D721Med (cell line): ENCODE data around the gene TRIM33.
"Not testable (repeated sequence)": the region's sequence is repeated elsewhere in the genome, so short reads cannot be mapped to it uniquely, and the experiment has no call there.

Source experiments
- DNase-seq: peaks from one replicate; pipeline ENCODE4 v3.0.0; 2011; ENCODE audit warnings: low spot score; ENCODE audit not compliant: insufficient read length
- FAIRE-seq: peaks from 2 replicates; lab custom pipeline; 2011; peaks lifted over from hg19 to GRCh38; lab: Jason Lieb, UNC
- TF ChIP-seq, protein P1 (sequence below): IDR thresholded peaks from 2 replicates; pipeline ENCODE4 v1.5.1; 2012; ENCODE audit warnings: mild to moderate bottlenecking, control low read depth; ENCODE audit not compliant: insufficient read depth; ENCODE audit errors: missing control alignments

The TRIM33 gene

DNA sequence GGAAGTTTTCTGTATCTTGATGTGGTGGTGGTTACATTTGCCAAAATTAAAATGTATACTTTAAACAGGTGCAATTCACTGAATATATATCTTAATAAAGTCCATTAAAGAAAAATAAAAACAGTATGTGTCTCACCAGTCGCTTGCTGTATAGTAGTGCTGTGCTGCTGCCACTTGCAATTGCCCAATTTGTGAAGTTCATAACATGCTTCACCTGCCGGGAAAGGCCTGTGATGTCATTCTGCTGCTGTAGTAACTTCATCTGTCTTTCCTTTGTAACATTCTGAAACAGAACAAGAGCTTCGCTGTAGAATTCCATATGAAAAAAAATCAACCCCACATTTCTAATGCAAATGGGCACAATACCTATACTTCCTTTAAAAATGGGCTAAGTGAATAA is 83.4 kb downstream of the TRIM33 start:
- FAIRE-seq (no peak), DNase-seq (no peak)
- TF ChIP-seq, protein P1, sequence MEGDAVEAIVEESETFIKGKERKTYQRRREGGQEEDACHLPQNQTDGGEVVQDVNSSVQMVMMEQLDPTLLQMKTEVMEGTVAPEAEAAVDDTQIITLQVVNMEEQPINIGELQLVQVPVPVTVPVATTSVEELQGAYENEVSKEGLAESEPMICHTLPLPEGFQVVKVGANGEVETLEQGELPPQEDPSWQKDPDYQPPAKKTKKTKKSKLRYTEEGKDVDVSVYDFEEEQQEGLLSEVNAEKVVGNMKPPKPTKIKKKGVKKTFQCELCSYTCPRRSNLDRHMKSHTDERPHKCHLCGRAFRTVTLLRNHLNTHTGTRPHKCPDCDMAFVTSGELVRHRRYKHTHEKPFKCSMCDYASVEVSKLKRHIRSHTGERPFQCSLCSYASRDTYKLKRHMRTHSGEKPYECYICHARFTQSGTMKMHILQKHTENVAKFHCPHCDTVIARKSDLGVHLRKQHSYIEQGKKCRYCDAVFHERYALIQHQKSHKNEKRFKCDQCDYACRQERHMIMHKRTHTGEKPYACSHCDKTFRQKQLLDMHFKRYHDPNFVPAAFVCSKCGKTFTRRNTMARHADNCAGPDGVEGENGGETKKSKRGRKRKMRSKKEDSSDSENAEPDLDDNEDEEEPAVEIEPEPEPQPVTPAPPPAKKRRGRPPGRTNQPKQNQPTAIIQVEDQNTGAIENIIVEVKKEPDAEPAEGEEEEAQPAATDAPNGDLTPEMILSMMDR: no peak

DNA sequence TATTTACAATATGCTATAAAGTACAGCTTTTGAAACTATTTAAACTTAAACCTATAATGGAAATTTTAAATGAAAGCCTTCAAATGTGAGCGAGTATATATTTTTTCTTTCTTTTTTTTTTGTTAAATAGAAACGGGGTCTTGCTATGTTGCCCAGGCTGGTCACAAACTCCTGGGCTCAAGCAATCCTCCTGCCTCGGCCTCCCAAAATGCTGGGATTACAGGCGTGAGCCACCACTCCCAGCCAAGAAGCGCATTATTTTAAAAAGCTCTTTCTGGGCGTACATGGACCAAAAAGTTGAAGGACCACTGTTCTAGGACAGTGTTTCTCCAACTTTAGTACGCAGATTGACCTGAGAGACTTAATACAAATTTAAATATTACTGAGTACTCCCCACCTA is 87.5 kb downstream of the TRIM33 start:
- DNase-seq: no peak
- no peak for FAIRE-seq
- TF ChIP-seq, protein P1: no peak

DNA sequence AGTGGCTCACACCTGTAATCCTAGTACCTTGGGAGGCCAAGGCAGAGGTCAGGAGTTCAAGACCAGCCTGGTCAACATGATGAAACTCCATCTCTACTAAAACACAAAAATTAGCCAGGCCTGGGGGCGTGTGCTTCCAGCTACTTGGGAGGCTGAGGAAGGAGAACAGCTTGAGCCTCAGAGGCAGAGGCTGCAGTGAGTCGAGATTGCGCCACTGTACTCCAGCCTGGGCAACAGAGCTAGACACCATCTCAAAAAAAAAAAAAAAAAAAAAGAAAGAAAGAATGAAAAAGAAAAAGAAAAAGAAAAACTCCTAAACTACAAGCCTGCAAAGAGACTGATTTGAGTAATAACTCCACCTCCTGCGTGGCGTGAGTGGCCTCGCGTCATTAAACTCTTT is 92.1 kb downstream of the TRIM33 start:
- not testable (repeated sequence) for DNase-seq, FAIRE-seq

DNA sequence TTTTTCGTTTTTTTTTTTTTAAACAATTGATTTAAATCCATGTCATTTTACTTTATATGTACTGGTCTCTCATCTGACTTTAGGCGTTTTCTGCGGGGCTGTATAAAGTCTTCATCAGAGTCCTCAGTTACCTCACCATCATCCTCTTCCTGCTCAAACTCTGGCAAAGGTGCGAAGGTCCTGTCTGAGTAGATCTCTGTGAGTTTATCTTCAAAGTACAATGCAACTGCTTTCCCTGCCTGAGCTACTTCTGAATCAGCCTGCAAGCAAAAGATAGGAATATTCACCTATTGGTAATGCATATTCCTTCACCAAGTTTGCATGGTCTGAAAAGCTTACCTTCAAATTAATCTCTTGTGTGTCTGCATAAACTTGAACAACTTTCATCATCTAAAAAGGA is 113.4 kb downstream of the TRIM33 start:
- TF ChIP-seq, protein P1: no peak
- FAIRE-seq (no peak), DNase-seq (no peak)

DNA sequence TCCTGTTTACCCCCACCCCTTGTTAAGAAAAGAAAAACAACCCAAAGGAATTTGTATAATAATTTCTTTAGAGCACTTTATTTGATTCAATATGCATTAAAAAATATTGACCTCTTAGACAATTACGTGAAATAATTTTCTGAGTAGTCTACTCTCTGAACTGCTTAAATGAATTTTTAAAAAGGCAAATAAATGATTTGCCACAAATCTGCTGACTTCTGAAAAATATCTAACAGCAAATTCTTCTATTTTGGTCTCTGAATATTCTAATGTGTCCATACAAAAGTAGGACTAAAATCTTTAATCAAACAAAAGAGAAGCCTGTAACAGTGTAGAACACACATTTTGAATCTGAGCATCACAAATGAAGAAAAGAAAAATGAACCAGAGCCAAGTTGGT is 115.1 kb downstream of the TRIM33 start:
- no peak for DNase-seq
- TF ChIP-seq, protein P1: no peak
- no peak for FAIRE-seq

DNA sequence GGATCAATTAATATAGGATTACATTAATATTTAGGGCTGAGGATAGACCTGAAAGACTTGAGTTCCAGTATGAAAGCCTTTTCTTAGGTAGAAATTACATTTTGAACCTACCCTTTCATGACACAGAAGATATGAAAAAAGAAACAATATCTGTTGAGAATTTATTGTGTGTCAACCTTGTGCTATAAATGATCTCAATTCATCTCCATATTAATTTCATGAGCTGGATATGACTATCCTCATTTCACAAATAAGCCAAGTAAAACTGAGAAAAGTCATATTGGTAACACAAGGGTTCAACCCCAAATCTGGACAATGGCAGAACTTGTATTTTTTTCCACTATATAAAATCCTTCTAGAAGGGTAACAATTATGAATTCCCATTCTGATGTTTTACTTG is 120.0 kb downstream of the TRIM33 start:
- DNase-seq: no peak
- TF ChIP-seq, protein P1: no peak
- no peak for FAIRE-seq

DNA sequence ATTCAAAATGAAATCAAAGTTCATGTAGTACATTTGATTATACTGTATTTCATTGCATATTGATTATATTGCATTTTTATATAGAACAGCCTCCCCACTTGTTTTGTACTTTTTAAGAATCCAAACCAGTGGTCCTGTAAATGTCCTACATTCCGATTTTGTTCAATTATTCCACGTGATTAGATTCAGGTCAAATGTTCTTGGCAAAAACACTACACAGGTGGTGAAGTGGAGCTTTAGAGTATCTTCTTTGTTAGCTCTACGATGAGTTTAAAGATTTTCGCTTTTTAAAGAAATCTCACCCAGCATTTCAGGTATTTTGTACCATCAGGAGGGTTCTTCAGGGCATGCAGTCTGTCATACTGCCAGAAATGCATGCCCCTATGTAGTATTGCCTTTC is 120.6 kb downstream of the TRIM33 start:
- TF ChIP-seq, protein P1: no peak
- DNase-seq (no peak), FAIRE-seq (no peak)

DNA sequence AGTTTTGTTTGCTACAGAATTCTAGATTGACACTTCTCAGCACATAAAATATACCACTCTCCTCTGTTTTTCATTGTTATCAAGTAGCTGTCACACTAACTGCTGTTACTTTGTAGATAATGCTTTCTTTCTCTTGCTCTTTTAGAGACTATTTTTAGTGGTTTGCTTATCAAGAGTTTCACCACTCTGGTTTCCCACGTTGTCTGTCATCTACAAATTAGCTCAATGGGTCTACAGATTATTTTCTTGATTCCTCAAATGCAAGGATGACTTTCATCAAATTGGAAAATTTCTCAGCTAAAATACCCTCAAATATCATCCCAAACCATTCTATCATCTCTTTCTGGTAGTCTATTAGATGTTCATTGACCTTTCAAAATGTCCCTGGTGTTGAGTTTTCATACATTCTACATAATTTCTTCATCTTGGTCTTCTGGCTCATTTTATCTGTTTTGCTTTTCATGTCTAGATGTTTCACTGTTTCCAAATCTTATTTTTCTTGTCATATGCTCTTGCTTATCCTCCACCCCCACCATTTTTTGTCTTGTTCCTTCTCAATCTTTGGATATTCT is 122.5 kb downstream of the TRIM33 start:
- no peak for FAIRE-seq
- TF ChIP-seq, protein P1: no peak
- no peak for DNase-seq

DNA sequence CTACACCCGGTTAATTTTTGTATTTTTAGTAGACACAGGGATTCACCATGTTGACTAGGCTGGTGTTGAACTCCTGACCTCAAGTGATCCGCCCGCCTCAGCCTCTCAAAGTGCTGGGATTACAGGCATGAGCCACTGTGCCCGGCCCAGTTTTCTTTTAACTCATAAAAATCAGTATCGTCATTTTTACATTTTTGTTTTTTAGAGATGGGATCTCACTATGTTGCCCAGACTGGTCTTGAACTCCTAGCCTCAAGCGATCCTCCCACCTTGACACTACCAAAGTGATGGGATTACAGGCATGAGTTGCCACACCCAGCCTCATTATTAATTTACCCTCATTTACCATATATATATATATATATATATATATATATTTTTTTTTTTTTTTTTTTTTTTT is 123.4 kb downstream of the TRIM33 start:
- FAIRE-seq, DNase-seq: not testable (repeated sequence)
